KMS-11 (cell line): ENCODE data around the gene FLRT2.

Experiments
- H2AFZ ChIP-seq: fragments of 200-600 bp; sonication (generic); 2 replicates; pipeline ENCODE4 v1.6.1; 2016; ENCODE audit warnings: antibody characterized with exemption, mixed run types, low read depth
- H3K27ac ChIP-seq: fragments of 200-600 bp; sonication (generic); 2 replicates; pipeline ENCODE4 v1.6.1; 2016; ENCODE audit warnings: mild to moderate bottlenecking, mixed run types
- H3K27me3 ChIP-seq: fragments of 200-600 bp; sonication (generic); 2 replicates; pipeline ENCODE4 v1.6.1; 2017; ENCODE audit warnings: mild to moderate bottlenecking, low read depth, mixed run types, moderate library complexity; ENCODE audit not compliant: insufficient read depth
- H3K36me3 ChIP-seq: fragments of 200-600 bp; sonication (generic); 2 replicates; pipeline ENCODE4 v1.6.1; 2017; ENCODE audit warnings: mild to moderate bottlenecking, mixed run types; ENCODE audit not compliant: insufficient read depth
- H3K4me1 ChIP-seq: fragments of 200-600 bp; sonication (generic); 2 replicates; pipeline ENCODE4 v1.6.1; 2016; ENCODE audit warnings: mild to moderate bottlenecking, low read depth, mixed run types; ENCODE audit not compliant: poor library complexity, severe bottlenecking
- H3K4me2 ChIP-seq: fragments of 200-600 bp; sonication (generic); 2 replicates; pipeline ENCODE4 v1.7.0; 2016; ENCODE audit warnings: mild to moderate bottlenecking, mixed run types
- H3K4me3 ChIP-seq: fragments of 200-600 bp; sonication (generic); IDR thresholded peaks from 2 replicates; pipeline ENCODE4 v1.6.1; 2017; ENCODE audit warnings: low read depth, low read length, mixed read lengths; ENCODE audit not compliant: insufficient read depth
- H3K79me2 ChIP-seq: fragments of 200-600 bp; sonication (generic); 2 replicates; pipeline ENCODE4 v1.6.1; 2016; ENCODE audit warnings: low read depth, mixed run types; ENCODE audit not compliant: insufficient read depth
- H3K9ac ChIP-seq: fragments of 200-600 bp; sonication (generic); 2 replicates; pipeline ENCODE4 v1.6.1; 2016; ENCODE audit warnings: mild to moderate bottlenecking, mixed run types
- H4K20me1 ChIP-seq: fragments of 200-600 bp; sonication (generic); 2 replicates; pipeline ENCODE4 v1.6.1; 2016; ENCODE audit warnings: mild to moderate bottlenecking, mixed run types; ENCODE audit not compliant: insufficient read depth
- TF ChIP-seq, protein P1 (sequence below): fragments of 200-600 bp; sonication (generic); conservative IDR thresholded peaks from 2 replicates; pipeline ENCODE4 v1.6.1; 2017; ENCODE audit warnings: low read depth, mild to moderate bottlenecking, antibody characterized with exemption, low read length, moderate library complexity, mixed read lengths

The FLRT2 gene

DNA sequence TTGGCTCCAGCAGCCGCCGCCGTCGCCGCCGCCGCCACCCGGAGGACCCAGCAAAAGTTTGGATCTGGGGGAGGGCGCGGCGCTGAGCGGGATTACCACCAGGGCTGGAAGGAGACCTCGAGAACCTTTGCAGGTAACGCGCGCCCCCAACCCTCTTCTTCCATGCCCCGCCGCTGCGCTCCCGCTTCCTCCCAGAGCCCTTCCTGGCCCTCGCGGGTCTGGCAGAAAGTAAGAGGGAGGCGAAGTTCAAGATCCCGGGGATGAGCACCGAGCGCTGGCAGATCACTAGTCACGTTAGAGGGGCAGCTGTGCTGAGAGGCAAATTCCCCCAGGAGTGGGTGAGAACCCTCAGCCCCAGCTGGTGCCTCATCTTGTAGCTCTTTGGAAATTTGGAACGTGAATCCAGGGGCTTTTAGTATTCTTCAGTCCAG, 3.9 kb downstream of the FLRT2 start:
- no peak overlapping the region for H3K4me2 ChIP-seq
- TF ChIP-seq, protein P1, sequence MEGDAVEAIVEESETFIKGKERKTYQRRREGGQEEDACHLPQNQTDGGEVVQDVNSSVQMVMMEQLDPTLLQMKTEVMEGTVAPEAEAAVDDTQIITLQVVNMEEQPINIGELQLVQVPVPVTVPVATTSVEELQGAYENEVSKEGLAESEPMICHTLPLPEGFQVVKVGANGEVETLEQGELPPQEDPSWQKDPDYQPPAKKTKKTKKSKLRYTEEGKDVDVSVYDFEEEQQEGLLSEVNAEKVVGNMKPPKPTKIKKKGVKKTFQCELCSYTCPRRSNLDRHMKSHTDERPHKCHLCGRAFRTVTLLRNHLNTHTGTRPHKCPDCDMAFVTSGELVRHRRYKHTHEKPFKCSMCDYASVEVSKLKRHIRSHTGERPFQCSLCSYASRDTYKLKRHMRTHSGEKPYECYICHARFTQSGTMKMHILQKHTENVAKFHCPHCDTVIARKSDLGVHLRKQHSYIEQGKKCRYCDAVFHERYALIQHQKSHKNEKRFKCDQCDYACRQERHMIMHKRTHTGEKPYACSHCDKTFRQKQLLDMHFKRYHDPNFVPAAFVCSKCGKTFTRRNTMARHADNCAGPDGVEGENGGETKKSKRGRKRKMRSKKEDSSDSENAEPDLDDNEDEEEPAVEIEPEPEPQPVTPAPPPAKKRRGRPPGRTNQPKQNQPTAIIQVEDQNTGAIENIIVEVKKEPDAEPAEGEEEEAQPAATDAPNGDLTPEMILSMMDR, result no peak
- H3K9ac ChIP-seq, result no peak overlapping the region
- H4K20me1 ChIP-seq, result no peaks in the 10 kb centered on the region
- H3K4me3 ChIP-seq, result no peak overlapping the region
- no peaks in the 10 kb centered on the region for H3K79me2 ChIP-seq
- H2AFZ ChIP-seq, result no peak overlapping the region
- H3K27me3 ChIP-seq, result no peaks in the 10 kb centered on the region
- H3K36me3 ChIP-seq, result no peaks in the 10 kb centered on the region
- H3K27ac ChIP-seq, result no peak overlapping the region
- H3K4me1 ChIP-seq, result no peaks in the 10 kb centered on the region

DNA sequence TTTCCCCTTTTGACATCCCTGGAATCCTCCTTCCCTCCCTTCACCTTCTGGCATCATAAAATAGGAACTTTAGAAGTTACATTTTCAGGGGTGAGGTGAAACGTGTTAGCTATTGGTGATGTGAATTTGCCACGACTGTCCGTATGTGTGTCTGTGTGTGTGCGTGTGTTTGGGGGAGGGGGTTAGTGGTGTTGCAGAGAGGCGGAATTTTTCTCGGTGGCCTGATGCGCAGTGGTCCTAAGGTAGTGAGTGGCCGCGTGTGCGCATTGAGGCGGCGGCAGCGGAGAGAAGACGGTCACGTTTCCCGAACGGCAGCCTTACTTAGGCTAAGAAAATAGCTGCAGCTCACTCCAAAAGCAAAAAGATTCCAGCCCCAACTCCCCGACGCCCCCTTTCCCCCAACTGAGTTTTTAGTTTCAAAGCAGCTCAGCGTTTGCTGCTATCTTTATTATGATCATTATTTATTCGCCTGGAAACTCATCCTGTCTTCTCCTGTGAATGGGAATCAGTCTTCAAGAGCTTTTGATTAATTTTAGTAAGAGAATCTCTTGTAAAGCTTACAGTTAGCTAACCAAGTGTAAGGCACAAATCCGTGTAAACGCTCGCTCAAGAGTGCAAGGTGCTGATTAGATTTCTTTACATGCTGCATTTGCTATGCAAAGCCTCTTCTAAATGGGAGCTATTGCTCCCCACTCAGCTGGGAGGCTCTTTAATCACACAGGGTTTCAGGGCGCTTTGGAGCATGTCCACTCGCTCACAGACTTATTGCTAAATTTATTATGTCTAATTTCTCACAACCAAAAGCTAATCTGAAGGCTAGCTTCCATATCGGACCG, 4.7 kb downstream of the FLRT2 start:
- H2AFZ ChIP-seq, result no peak overlapping the region
- no peak overlapping the region for H3K9ac ChIP-seq
- H3K4me3 ChIP-seq, result no peak overlapping the region
- H3K4me1 ChIP-seq, result no peaks in the 10 kb centered on the region
- H3K36me3 ChIP-seq, result no peaks in the 10 kb centered on the region
- TF ChIP-seq, protein P1, result no peak
- H3K79me2 ChIP-seq, result no peaks in the 10 kb centered on the region
- no peaks in the 10 kb centered on the region for H4K20me1 ChIP-seq
- H3K27ac ChIP-seq, result no peak overlapping the region
- H3K4me2 ChIP-seq, result no peak overlapping the region
- no peaks in the 10 kb centered on the region for H3K27me3 ChIP-seq

DNA sequence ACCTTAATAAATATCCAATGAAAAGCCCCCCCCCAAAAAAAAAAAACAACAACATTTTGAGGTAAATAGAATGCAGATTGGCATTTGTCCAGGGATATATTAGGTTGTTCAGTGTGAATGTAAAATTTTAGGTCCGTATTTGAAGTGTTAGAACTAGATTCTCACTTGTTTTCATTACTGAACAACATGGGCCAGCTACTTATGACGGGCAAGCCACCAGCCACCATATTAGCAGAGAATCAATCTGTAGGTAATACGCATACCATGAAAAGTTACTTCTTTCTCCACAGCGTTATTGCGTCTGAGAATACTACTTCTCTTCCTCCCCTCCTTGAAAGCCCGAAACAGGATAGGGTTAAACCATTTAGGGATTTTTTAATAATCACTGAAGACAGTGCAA, 5.4 kb downstream of the FLRT2 start:
- Histone ChIP-seq H3K4me1 (no peaks in the 10 kb centered on the region), H3K79me2 (no peaks in the 10 kb centered on the region), H3K4me3 (no peak overlapping the region), H3K27ac (no peak overlapping the region), H3K9ac (no peak overlapping the region), H3K36me3 (no peaks in the 10 kb centered on the region), H3K4me2 (no peak overlapping the region), H4K20me1 (no peaks in the 10 kb centered on the region), H3K27me3 (no peaks in the 10 kb centered on the region), H2AFZ (no peak overlapping the region)
- TF ChIP-seq, protein P1, result no peak

DNA sequence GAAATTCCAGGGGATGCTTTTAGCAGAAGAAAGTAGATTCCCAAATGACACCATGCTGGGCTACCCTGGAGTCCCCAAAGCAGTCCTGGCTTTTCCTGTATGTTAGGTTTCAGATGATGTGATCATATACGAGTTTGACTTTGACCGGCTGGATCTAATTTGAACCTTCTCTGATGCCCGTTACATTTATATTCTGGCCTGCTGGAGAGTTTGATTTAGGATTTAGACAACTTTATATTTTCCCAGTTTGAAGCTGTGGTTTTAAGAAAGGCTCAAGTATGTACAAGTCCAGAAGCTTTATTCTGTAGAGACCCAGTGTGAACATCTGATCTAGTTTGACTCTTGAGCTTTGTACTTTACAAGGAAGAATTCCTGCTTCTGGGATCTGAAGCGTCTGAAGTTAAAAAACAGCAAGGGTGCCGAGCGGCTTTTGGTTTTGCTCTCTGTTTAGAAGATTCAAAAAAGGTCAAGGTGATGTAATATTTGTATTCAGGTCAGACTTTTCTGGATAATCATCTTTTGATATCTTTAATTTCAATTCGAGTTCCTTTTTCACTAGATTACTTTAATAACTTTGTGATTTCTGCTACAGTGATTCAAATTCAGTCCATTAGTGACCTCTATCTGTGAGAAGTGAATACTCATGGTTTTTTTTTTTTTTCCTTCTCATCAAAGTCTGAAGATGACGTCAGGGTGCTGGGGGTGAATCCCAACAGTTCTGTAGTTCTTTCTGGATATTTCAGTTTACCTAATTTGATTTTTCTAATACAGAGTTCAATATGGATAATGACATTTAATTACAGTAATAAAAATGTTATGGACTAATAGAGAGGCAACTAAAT, 6.3 kb downstream of the FLRT2 start:
- no peaks in the 10 kb centered on the region for H3K79me2 ChIP-seq
- no peak overlapping the region for H3K4me2 ChIP-seq
- no peaks in the 10 kb centered on the region for H3K27me3 ChIP-seq
- H3K36me3 ChIP-seq, result no peaks in the 10 kb centered on the region
- no peaks in the 10 kb centered on the region for H3K4me1 ChIP-seq
- no peak overlapping the region for H3K4me3 ChIP-seq
- no peaks in the 10 kb centered on the region for H4K20me1 ChIP-seq
- no peak overlapping the region for H3K9ac ChIP-seq
- H3K27ac ChIP-seq, result no peak overlapping the region
- no peak overlapping the region for H2AFZ ChIP-seq
- TF ChIP-seq, protein P1, result no peak
